GM21576 (cell line): ENCODE data around the gene CCDC160.
"Not testable (repeated sequence)": the region's sequence is repeated elsewhere in the genome, so short reads cannot be mapped to it uniquely, and the experiment has no call there.

Experiments
- ATAC-seq: cut with Tn5 transposase; IDR thresholded peaks from one replicate; pipeline ENCODE4 v1.9.1; 2021; ENCODE audit warnings: mild to moderate bottlenecking, moderate library complexity; ENCODE audit not compliant: unreplicated experiment

The CCDC160 gene

GRCh38 chrX:134236626-134237614 lies at the start of gene CCDC160:
Gene CCDC160, plus strand, starts transcription at chrX:134237182. Its CDS starts 7,619 bp downstream, at chrX:134244801.
- no peak for ATAC-seq

GRCh38 chrX:134191281-134191680 lies 45.7 kb upstream of the CCDC160 start:
- no peak for ATAC-seq

GRCh38 chrX:134194915-134195314 lies 42.1 kb upstream of the CCDC160 start:
- ATAC-seq = no peak

- ATAC-seq = no peak
Measured at GRCh38 chrX:134202561-134202960, 34.4 kb upstream of the CCDC160 start.

GRCh38 chrX:134206221-134206620 lies 30.8 kb upstream of the CCDC160 start:
- ATAC-seq = no peak

GRCh38 chrX:134210465-134210864 lies 26.5 kb upstream of the CCDC160 start:
- no peak for ATAC-seq

GRCh38 chrX:134235236-134235635 lies 1.7 kb upstream of the CCDC160 start:
- ATAC-seq = no peak

- not testable (repeated sequence) for ATAC-seq
Measured at GRCh38 chrX:134238144-134238543, 1.2 kb downstream of the CCDC160 start.

- no peak for ATAC-seq
Measured at GRCh38 chrX:134239016-134239415, 2.0 kb downstream of the CCDC160 start.

GRCh38 chrX:134240209-134240608 lies 3.2 kb downstream of the CCDC160 start:
- no peak for ATAC-seq

GRCh38 chrX:134241960-134242619 lies 5.1 kb downstream of the CCDC160 start:
- ATAC-seq = no peak

GRCh38 chrX:134244043-134244442 lies 7.1 kb downstream of the CCDC160 start:
- ATAC-seq = no peak

GRCh38 chrX:134246282-134246681 lies 9.3 kb downstream of the CCDC160 start:
- ATAC-seq = no peak

- ATAC-seq = no peak
Measured at GRCh38 chrX:134247492-134247891, 10.5 kb downstream of the CCDC160 start.

- ATAC-seq = no peak
Measured at GRCh38 chrX:134249241-134249640, 12.3 kb downstream of the CCDC160 start.

- ATAC-seq = no peak
Measured at GRCh38 chrX:134251241-134251640, 14.3 kb downstream of the CCDC160 start.

- ATAC-seq = no peak
Measured at GRCh38 chrX:134254511-134254910, 17.5 kb downstream of the CCDC160 start.

GRCh38 chrX:134255555-134255954 lies 18.6 kb downstream of the CCDC160 start:
- ATAC-seq = no peak

GRCh38 chrX:134256684-134257083 lies 19.7 kb downstream of the CCDC160 start:
- no peak for ATAC-seq

- no peak for ATAC-seq
Measured at GRCh38 chrX:134258202-134258601, 21.2 kb downstream of the CCDC160 start.

- ATAC-seq = not testable (repeated sequence)
Measured at GRCh38 chrX:134285934-134286333, 49.0 kb downstream of the CCDC160 start.

GRCh38 chrX:134287346-134287745 lies 50.4 kb downstream of the CCDC160 start:
- ATAC-seq = no peak
